ENCODE results near the gene CRTC3.

DNA sequence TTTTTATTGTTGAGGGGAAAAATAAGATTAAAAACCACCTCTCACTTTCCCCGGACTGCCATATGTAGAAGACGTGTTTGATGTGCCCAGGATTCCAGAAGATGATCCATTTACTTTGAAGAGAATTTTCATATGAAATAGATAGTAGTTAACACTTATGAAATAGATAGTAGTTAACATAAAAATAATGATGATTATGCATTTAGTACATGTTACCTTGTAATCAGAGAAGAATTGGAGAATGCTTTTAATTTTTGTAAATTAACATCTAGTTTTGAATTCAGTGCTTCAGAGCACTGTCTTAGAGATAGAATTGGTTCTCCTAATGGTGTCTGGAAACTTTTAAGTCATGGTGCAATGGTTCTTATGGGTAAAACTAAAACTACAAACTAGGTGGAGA is 46.1 kb upstream of the CRTC3 start:
- TF ChIP-seq, protein P1, sequence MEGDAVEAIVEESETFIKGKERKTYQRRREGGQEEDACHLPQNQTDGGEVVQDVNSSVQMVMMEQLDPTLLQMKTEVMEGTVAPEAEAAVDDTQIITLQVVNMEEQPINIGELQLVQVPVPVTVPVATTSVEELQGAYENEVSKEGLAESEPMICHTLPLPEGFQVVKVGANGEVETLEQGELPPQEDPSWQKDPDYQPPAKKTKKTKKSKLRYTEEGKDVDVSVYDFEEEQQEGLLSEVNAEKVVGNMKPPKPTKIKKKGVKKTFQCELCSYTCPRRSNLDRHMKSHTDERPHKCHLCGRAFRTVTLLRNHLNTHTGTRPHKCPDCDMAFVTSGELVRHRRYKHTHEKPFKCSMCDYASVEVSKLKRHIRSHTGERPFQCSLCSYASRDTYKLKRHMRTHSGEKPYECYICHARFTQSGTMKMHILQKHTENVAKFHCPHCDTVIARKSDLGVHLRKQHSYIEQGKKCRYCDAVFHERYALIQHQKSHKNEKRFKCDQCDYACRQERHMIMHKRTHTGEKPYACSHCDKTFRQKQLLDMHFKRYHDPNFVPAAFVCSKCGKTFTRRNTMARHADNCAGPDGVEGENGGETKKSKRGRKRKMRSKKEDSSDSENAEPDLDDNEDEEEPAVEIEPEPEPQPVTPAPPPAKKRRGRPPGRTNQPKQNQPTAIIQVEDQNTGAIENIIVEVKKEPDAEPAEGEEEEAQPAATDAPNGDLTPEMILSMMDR (IDR thresholded peaks at IDR 0.05) = no peak
- TF ChIP-seq POLR2A (IDR thresholded peaks at IDR 0.05) = no peak

Measured in testis (tissue), 2 donors.